Erythroblast (primary cell): ENCODE data around the gene MMP1.

ENCODE experiments used
- GATA1 ChIP-seq: IDR thresholded peaks from 2 replicates; pipeline ENCODE4 v1.6.1; 2011; ENCODE audit warnings: low read depth, mild to moderate bottlenecking, control low read depth, low read length, moderate library complexity
- POLR2A ChIP-seq: IDR thresholded peaks from 2 replicates; pipeline ENCODE4 v1.6.1; 2011; ENCODE audit warnings: mild to moderate bottlenecking, low read length

- no peak for TF ChIP-seq POLR2A
- TF ChIP-seq GATA1 = no peak
Observed at GRCh38 chr11:102829316-102830000, 31.5 kb upstream of the MMP1 start.
